ENCODE results near the gene KLC1.

The KLC1 gene

GRCh38 chr14:103721334-103722120 lies 92.5 kb downstream of the KLC1 start:
- no peak for DNase-seq (ENCODE audit: low spot score)

DNA sequence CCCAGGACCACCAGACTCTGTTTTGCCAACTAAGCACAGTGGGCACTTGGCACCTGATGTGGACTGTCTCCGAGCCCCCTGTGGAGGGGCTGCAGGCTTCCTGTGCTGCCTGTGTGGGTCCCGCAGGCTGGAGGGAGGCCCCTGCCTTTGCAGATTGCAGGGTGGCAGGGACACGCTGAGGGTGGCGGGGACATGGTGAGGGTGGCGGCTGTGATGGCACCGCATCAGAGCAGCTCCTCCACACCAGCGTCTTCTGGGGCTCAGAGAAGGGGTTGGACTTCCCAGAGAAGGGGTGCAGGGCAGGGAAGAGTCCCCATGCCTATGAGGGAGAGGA lies 94.7 kb downstream of the KLC1 start:
- no peak for DNase-seq (ENCODE audit: low spot score)

- no peak for DNase-seq (ENCODE audit: low spot score)
Measured at GRCh38 chr14:103724116-103724515, 95.1 kb downstream of the KLC1 start.

GRCh38 chr14:103725001-103725682 lies 96.1 kb downstream of the KLC1 start:
- DNase-seq (ENCODE audit: low spot score) = no peak

DNA sequence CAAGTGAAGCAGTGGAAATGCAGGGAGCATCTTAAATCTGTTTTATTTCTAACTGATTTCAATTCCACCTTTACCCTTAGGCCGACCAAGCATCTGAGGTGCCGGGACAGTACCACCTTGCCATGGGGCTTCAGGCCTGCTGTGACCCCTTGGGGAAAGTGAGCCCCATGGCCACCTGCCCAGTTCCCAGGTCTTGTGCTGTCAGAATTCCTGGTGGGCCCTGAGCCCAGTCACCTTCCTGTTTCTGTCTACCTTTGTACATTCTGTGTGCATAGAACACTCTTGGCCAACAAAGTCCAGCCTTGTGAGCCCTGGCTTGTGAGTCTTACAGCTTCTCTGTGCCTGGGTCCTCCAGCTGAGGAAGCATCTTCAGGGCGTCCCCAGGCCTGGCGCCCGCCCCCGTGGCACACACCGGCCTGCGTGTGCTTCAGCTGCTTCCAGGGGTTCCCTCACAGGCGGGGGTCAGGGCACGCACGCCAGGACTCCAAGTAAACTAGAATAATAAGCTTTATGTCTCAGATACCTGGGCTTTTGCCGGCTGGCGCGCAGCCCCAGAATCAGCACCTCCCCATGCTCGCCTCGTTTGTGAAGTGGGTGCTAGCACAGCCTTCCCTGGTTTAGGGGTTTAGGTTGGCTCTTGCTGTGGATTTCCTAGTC lies 96.9 kb downstream of the KLC1 start:
- DNase-seq (ENCODE audit: low spot score) = no peak

GRCh38 chr14:103726474-103726873 lies 97.5 kb downstream of the KLC1 start:
- no peak for DNase-seq (ENCODE audit: low spot score)

GRCh38 chr14:103727313-103727980 lies 98.4 kb downstream of the KLC1 start:
- no peak for DNase-seq (ENCODE audit: low spot score)

- no peak for DNase-seq (ENCODE audit: low spot score)
Measured at GRCh38 chr14:103728141-103728540, 99.1 kb downstream of the KLC1 start.

GRCh38 chr14:103728721-103729120 lies 99.7 kb downstream of the KLC1 start:
- no peak for DNase-seq (ENCODE audit: low spot score)

GRCh38 chr14:103729496-103730448 lies 100.8 kb downstream of the KLC1 start:
- no peak for DNase-seq (ENCODE audit: low spot score)

GRCh38 chr14:103730490-103731035 lies 101.6 kb downstream of the KLC1 start:
- DNase-seq (ENCODE audit: low spot score) = no peak

DNA sequence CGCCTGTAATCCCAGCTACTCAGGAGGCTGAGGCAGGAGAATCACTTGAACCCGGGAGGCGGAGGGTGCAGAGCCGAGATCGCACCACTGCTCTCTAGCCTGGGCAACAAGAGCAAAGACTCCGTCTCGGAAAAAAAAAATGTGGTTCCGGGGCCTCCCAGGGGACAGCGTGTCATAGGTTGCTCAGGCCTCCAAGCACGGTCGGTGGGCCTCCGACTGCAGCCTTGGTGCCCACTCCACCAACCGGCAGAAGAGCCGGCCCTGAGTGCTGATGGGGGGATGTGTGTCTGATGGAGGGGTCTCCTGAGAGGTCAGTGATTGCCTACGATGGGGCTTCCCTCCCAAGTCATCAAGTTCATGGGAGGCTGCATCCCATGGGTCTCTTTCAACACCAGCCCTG lies 102.5 kb downstream of the KLC1 start:
- DNase-seq (ENCODE audit: low spot score) = no peak

DNA sequence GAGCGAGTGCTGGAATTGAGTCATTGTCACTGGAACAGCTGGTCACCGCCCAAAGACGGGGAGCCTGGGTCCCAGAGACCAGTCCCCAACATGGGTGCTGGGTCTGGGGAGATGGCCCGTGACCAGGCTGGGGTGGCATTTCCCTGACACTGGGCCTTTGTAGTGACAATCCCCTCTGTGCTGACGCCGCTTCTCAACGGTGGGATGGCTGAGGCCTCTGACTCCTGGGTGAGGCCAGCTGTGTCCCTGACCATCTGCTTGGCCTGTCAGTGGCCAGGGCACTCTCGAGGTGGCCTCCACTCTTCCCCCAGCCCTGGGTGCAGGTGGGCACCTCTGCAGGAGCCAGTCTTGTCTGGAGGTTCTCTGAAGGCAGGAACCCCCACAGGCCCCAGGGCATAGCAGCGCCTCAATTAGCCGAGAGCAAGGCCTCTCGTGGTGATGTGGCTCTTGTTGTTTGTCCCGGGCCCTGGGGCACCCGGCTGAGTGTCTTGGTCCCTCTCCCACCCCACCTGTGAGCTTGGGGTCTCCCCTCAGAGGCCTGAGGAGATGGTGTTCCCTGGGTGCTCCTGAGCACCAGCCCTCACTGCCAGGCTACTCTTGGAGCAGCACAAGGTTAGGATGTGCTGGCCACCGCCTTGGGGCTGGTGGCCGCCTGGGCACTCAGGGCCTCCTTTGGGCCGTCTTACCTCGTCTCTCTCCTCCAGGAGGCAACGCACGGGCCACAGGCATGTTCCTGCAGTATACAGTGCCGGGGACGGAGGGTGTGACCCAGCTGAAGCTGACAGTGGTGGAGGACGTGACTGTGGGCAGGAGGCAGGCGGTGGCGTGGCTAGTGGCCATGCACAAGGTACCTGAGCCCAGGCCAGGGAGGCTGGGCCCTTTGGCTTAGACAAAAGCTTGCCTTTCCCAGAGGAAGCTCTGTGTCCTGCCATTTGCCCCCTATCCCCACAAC lies 103.2 kb downstream of the KLC1 start:
- DNase-seq (ENCODE audit: low spot score) = no peak

GRCh38 chr14:103732868-103733620 lies 104.0 kb downstream of the KLC1 start:
- DNase-seq (ENCODE audit: low spot score) = no peak

GRCh38 chr14:103733651-103734050 lies 104.6 kb downstream of the KLC1 start:
- no peak for DNase-seq (ENCODE audit: low spot score)

DNA sequence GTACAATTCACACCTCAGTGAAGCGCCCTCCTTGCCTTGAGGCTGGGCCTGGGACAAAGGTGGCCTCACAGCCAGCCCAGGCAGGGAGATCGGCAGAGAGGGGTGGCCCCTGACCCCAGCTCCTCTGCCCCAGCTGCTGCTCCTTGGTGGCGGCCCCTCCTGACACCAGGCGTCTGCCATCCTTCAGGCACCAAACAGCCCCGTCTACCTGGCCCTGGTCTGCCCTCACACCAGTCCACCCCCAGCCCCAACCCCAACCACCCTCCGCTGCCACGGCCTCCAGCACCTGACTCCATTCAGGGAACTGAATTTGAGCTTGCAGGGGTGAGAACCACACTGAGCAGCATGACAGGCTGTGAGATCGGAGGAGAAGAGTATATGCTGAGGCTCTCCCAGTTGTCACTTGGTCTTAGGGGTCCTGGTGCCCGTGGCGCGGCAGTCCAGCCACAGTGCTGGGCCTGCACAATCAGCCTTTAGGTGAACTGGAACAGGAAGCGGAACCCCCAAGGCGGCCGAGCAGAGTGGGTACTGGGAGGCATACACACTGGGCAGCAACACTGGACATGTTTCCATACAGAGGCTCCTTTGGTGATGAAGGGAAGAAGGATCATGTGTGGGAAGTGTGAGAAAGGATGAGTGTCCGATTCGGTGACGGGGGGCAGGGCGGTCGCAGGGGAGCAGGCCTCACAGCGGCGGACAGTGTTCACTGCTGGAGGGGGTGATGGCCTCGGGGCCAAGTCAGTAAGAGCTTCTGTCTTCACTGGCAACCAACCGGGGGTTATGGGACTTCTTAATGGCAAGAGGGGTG lies 105.3 kb downstream of the KLC1 start:
- DNase-seq (ENCODE audit: low spot score) = no peak

GRCh38 chr14:103735022-103735421 lies 106.0 kb downstream of the KLC1 start:
- no peak for DNase-seq (ENCODE audit: low spot score)

GRCh38 chr14:103735439-103735814 lies 106.4 kb downstream of the KLC1 start:
- no peak for DNase-seq (ENCODE audit: low spot score)
